MCF 10A (cell line): ENCODE results near the gene KRTAP5-2. TPM values are rescaled to one million over a fixed set of nuclear protein-coding genes. Genes with fewer than 3 reads are reported as not detected.
"Not testable (repeated sequence)": the region's sequence is repeated elsewhere in the genome, so short reads cannot be mapped to it uniquely, and the experiment has no call there.

Experiments
- BruUV-seq: library from RNA; stranded (reverse); fragments of 400-500 nt; replicated peaks from 2 replicates; lab custom pipeline; 2021; lab: Mats Ljungman, UMichigan
- CTCF ChIA-PET: fragments of 300-600 bp; sonication (Branson Sonifier 250); formaldehyde crosslinking; extraction: SDS; loops from one replicate; lab custom pipeline; 2021; ENCODE audit warnings: antibody characterized with exemption, inconsistent platforms; lab: Yijun Ruan, JAX
- POLR2A ChIA-PET: fragments of 300-600, 350-650 bp; sonication (Branson Sonifier 250); formaldehyde crosslinking; extraction: SDS; loops from one replicate; lab custom pipeline; 2020; ENCODE audit warnings: antibody characterized with exemption, inconsistent platforms; lab: Yijun Ruan, JAX
- DNase-seq: peaks from one replicate; pipeline ENCODE4 v3.0.0-alpha.2; 2018; ENCODE audit not compliant: unreplicated experiment
- H3K27ac Mint-ChIP-seq: one replicate; pipeline ENCODE4 v1.8.0; 2022; ENCODE audit warnings: mild to moderate bottlenecking, low read depth, mixed read lengths; ENCODE audit not compliant: unreplicated experiment
- H3K27me3 Mint-ChIP-seq: one replicate; pipeline ENCODE4 v1.8.0; 2022; ENCODE audit warnings: mixed read lengths; ENCODE audit not compliant: insufficient read depth, unreplicated experiment
- H3K36me3 Mint-ChIP-seq: one replicate; pipeline ENCODE4 v1.8.0; 2022; ENCODE audit warnings: mild to moderate bottlenecking, moderate library complexity, mixed read lengths; ENCODE audit not compliant: insufficient read depth, unreplicated experiment
- H3K4me1 Mint-ChIP-seq: one replicate; pipeline ENCODE4 v1.8.0; 2022; ENCODE audit warnings: mixed read lengths; ENCODE audit not compliant: insufficient read depth, unreplicated experiment
- H3K4me3 Mint-ChIP-seq: one replicate; pipeline ENCODE4 v1.8.0; 2022; ENCODE audit warnings: mild to moderate bottlenecking, moderate library complexity, mixed read lengths; ENCODE audit not compliant: unreplicated experiment
- H3K9me3 Mint-ChIP-seq: one replicate; pipeline ENCODE4 v1.8.0; 2022; ENCODE audit warnings: mixed read lengths; ENCODE audit not compliant: unreplicated experiment
- CTCF ChIP-seq: fragments of 200-600 bp; IDR thresholded peaks from one replicate; pipeline ENCODE4 v1.8.0; 2022; ENCODE audit warnings: antibody characterized with exemption, mild to moderate bottlenecking; ENCODE audit not compliant: unreplicated experiment
- intact Hi-C: fragments of 100-400 bp; cut with micrococcal nuclease; formaldehyde crosslinking; loops from 2 replicates; pipeline ENCODE4 v1.14.1; 2022
- total RNA-seq: library from RNA; stranded (reverse); gene quantifications from 2 replicates; pipeline ENCODE4 v1.2.3, GENCODE V29; 2022

The KRTAP5-2 gene
- total RNA-seq, 1 experiment from 2014 or later, result not detected

- CTCF ChIA-PET, result interaction anchor here (0.7 kb wide), 1 partner anchor 130 kb away, joined by 4 read pairs; no protein-coding TSS in a partner anchor
- POLR2A ChIA-PET, result interaction anchor here (0.6 kb wide), 1 partner anchor 219 kb away, joined by 3 read pairs; no protein-coding TSS in a partner anchor
- H3K9me3 Mint-ChIP-seq, result no peaks in the 10 kb centered on the region
- no TSS peak for BruUV-seq
- no peak overlapping the region for H3K4me3 Mint-ChIP-seq
- H3K27ac Mint-ChIP-seq, result no peak overlapping the region
- no peak for TF ChIP-seq CTCF
- DNase-seq, result no peak
- intact Hi-C loops, result no loop called here
- H3K27me3 Mint-ChIP-seq, result peaks cover 60% of the 10 kb centered on the region
- H3K4me1 Mint-ChIP-seq, result peaks cover 7% of the 10 kb centered on the region
- peaks cover 5% of the 10 kb centered on the region for H3K36me3 Mint-ChIP-seq
Measured at GRCh38 chr11:1592628-1593027, 5.5 kb downstream of the KRTAP5-2 start.

- POLR2A ChIA-PET, result interaction anchor here (1.1 kb wide), 1 partner anchor 16 kb away, joined by 3 read pairs; no protein-coding TSS in a partner anchor
- Mint-ChIP-seq H3K27ac (no peak overlapping the region), H3K4me1 (peaks cover 7% of the 10 kb centered on the region), H3K36me3 (peaks cover 5% of the 10 kb centered on the region), H3K27me3 (peaks cover 45% of the 10 kb centered on the region), H3K4me3 (no peak overlapping the region), H3K9me3 (no peaks in the 10 kb centered on the region)
- no peak for DNase-seq
- no TSS peak for BruUV-seq
- intact Hi-C loops, result no loop called here
- no peak for TF ChIP-seq CTCF
- CTCF ChIA-PET, result interaction anchor here (0.7 to 1.6 kb wide), 4 partner anchors 11 to 210 kb away, joined by 3 to 6 read pairs (median 5); no protein-coding TSS in a partner anchor
Measured at GRCh38 chr11:1589996-1590395, 8.1 kb downstream of the KRTAP5-2 start.

- BruUV-seq, intact Hi-C loops, H3K36me3 Mint-ChIP-seq, H3K4me3 Mint-ChIP-seq, H3K9me3 Mint-ChIP-seq, H3K27ac Mint-ChIP-seq, H3K4me1 Mint-ChIP-seq: not testable (repeated sequence)
- DNase-seq, result peak; percentile 49
- H3K27me3 Mint-ChIP-seq, result peaks cover 39% of the 10 kb centered on the region
- CTCF ChIA-PET, result interaction anchor here (0.6 to 2.2 kb wide), 7 partner anchors 8 to 245 kb away, joined by 3 to 10 read pairs (median 6); partner anchors contain the start of gene KRTAP5-2
- POLR2A ChIA-PET, result interaction anchor here (0.7 to 1.1 kb wide), 3 partner anchors 13 to 104 kb away, joined by 3 to 4 read pairs (median 3); no protein-coding TSS in a partner anchor
Measured at GRCh38 chr11:1589191-1589963, 8.7 kb downstream of the KRTAP5-2 start.

- Mint-ChIP-seq H3K27me3 (peaks cover 12% of the 10 kb centered on the region), H3K27ac (no peak overlapping the region), H3K9me3 (no peaks in the 10 kb centered on the region), H3K4me3 (no peak overlapping the region), H3K4me1 (peaks cover 7% of the 10 kb centered on the region), H3K36me3 (peaks cover 5% of the 10 kb centered on the region)
- no peak for DNase-seq
- no TSS peak for BruUV-seq
- intact Hi-C loops, result no loop called here
- ChIA-PET POLR2A (no interaction called here), CTCF (interaction anchor here (0.6 to 0.9 kb wide), 3 partner anchors 8 to 43 kb away, joined by 3 to 4 read pairs (median 3); partner anchors contain the start of gene KRTAP5-5)
- no peak for TF ChIP-seq CTCF
Measured at GRCh38 chr11:1586699-1587098, 11.4 kb downstream of the KRTAP5-2 start.

GRCh38 chr11:1584661-1585370 lies 13.3 kb downstream of the KRTAP5-2 start, which contains the start of gene KRTAP5-1:
Gene KRTAP5-1 (minus strand): TSS chr11:1585283. CDS start chr11:1585249, 34 bp downstream.
- peaks cover 11% of the 10 kb centered on the region for H3K27me3 Mint-ChIP-seq
- intact Hi-C loops, BruUV-seq, H3K36me3 Mint-ChIP-seq, H3K27ac Mint-ChIP-seq, POLR2A ChIA-PET, H3K4me1 Mint-ChIP-seq, DNase-seq, H3K9me3 Mint-ChIP-seq, H3K4me3 Mint-ChIP-seq: not testable (repeated sequence)
- CTCF ChIA-PET, result interaction anchor here (2.5 kb wide), 1 partner anchor 10 kb away, joined by 8 read pairs; no protein-coding TSS in a partner anchor

- H3K27me3 Mint-ChIP-seq, result peaks cover 11% of the 10 kb centered on the region
- H3K36me3 Mint-ChIP-seq, BruUV-seq, intact Hi-C loops, H3K4me1 Mint-ChIP-seq, H3K27ac Mint-ChIP-seq, H3K4me3 Mint-ChIP-seq, DNase-seq, POLR2A ChIA-PET: not testable (repeated sequence)
- CTCF ChIA-PET, result interaction anchor here (1.6 to 2.5 kb wide), 2 partner anchors 8 to 13 kb away, joined by 8 to 10 read pairs; no protein-coding TSS in a partner anchor
- peaks cover 15% of the 10 kb centered on the region for H3K9me3 Mint-ChIP-seq
Measured at GRCh38 chr11:1582909-1583308, 15.2 kb downstream of the KRTAP5-2 start.
